ENCODE data around the gene WDR62. TPM values are rescaled to one million over a fixed set of nuclear protein-coding genes. Genes with fewer than 3 reads are reported as not detected.

The WDR62 gene
- polyA plus RNA-seq (2013, experiment 1 of 2; ENCODE audit: insufficient read length) = 4.9 TPM
- 4.6 TPM for polyA plus RNA-seq (2013, experiment 2 of 2; ENCODE audit: insufficient read length)

DNA sequence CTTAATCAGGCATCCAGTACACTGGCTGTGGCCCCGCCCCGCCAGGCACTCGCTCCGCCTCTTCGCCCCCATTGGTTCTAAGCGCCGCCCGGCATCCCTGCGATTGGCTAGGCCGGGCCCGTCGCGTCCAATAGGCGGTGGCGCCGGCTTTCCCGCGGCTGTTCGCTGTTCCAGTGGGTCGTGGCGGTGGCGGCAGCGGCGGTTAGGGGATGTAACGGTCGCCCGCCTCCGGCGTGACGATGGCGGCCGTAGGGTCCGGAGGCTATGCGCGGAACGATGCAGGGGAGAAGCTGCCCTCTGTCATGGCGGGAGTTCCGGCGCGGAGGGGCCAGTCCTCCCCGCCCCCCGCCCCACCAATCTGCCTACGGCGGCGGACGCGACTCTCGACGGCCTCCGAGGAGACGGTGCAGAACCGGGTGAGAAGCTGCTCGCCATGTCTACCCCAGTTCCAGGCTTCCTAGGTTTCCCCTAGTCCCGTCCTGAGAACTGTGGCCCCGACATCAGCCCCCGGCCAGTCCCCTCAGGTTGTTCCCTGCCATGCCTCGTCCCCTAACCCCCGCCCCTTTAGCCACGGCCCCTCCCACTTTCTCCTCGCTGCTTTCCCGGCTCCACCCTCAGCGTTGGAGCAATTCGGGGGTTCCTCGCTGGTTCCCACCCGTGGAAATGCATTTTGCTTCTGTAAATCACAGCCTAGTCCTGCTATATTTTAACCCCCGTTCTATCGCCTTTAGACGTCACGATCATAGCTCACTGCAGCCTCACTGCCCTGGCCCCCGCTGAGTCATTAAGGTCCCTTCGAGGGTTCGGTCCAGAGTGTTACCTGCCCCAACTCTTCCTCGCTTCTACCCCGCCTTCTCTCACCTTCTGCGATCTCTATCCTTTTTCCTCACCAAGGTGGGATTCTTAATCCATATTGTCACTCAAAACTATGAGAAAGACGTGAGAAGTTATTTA lies at the start of gene WDR62:
WDR62 (plus strand) TSS at position 165 of the 954 bp plus-strand sequence; CDS start at position 240, 75 bp downstream.
- peak; percentile 92 for DNase-seq

DNA sequence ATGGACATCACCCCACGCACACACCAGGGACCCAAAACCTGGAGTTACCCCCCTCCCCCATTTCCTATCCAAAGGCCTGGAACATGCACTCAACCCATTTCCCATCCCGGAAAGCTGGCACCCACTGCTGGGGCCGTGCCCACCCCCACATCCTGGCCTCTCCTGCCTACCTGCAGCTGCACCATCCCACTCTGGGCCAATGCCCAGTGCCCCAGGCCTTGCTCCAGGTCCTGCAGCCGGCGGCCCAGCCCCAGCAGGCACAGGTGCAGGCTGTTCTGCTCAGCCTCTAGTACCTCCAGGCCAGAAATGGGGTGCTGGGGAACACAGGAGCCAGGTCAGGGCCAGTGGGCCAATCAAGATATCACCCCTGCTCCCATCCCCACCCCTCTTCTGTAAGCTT lies 47.7 kb upstream of the WDR62 start:
- no peak for DNase-seq

DNA sequence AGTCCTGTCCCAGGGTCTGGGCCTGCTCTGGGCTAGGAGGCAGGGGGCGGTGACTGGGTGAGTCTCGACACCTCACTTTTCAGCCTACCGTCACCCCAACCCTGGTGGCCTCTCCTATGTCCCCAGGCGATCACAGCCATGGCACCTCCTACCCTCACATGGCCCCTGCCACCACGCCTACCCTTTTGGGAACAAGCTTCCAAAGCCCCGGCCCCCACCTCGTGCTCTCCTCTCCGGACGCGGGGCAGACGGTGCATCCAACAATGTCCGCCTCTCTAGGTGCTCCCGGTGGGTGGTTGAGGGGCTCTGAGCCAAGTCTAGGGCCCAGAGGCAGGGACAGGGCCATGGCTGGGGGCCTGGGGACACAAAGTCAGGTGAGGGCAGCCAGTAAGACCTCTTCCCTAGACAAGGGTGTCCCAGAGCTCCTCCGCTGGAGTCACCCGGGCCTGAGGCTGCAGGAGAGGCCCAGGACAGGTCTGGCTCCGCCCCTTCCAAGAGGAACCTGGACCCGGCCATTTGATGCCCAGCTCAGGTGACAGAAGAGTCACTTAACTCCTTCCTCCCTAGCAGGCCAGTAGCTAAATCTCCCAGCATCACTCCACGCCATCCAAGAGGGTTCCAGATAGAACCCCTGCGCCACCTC lies 46.2 kb upstream of the WDR62 start, which contains the start of gene SYNE4:
SYNE4 (minus strand) TSS at position 478 of the 643 bp plus-strand sequence; CDS start at position 346, 132 bp downstream.
- no peak for DNase-seq

DNA sequence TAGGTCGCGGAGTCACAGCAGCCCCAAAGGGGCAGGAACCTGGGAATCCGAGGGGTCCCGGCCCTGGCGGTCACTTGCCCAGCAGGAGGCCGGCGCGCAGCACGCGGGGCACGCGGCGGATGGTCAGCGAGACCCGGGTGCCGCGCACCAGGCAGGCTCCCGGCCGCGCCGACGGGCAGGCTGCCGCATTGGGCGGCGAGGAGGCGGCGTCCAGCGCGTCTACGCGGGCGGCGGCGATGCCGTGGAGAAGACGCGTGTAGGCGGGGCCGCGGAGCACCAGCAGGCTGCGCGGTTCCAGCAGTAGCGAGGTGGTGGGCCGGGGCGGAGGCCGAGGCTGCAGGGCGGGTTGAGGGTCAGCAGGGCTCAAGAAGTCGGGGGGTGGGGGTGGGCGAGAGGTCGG lies 45.5 kb upstream of the WDR62 start:
- DNase-seq = peak; percentile 39

DNA sequence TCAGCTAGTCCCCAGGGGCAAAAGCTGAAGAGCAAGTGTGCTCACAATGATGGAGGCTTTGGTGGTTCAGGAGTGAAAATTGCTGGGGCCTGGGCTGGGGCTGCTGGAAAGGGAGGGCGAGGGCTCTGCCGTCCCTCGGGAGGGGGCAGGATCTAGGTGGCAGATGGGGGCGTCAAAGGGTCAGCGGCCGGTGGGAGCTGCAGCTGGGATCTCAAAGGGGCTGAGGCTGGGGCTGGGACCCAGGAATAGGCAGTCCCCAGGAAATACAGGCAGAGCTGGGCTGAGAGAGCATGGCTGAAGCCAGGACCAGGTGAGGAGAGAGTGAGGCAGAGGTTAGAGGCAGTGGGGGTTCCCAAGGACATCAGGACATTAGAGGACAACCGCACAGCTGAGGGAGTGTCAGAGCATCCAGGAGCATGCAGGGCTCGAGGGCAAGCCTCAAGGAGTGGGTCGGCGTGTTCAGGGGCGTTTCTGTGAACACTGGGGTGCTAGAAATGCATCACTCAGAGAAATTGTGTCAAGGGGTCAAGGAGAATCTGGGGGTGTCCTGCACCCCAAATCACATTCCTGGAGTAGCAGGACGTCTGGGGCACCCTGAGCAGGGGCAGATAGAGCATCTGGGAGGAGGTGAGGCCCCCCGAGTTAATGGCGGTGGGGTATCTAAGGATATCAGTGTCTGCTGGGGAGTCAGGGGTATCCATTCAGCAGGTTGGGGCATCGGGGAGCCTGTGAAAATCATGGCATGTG lies 44.9 kb upstream of the WDR62 start:
- no peak for DNase-seq

DNA sequence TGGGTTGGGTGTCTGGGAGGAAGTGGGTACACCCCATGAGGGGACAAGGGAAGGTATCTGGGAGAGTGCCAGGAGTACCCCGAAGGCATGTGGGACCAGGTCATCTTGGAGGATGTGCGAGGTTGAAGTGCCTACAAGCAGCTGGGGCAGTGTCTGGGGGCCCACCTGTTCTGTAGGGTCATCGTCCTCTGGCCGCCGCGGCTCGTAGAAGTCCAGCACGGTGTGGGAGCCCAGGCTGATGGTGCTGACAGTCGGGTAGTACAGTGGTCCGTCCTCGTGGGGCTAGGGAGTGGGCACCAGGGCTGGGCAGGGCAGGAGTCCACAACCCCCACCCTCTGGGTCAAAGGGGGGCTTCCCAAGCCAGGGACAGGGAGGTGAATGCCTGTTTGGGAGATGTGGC lies 44.3 kb upstream of the WDR62 start:
- DNase-seq = no peak

DNA sequence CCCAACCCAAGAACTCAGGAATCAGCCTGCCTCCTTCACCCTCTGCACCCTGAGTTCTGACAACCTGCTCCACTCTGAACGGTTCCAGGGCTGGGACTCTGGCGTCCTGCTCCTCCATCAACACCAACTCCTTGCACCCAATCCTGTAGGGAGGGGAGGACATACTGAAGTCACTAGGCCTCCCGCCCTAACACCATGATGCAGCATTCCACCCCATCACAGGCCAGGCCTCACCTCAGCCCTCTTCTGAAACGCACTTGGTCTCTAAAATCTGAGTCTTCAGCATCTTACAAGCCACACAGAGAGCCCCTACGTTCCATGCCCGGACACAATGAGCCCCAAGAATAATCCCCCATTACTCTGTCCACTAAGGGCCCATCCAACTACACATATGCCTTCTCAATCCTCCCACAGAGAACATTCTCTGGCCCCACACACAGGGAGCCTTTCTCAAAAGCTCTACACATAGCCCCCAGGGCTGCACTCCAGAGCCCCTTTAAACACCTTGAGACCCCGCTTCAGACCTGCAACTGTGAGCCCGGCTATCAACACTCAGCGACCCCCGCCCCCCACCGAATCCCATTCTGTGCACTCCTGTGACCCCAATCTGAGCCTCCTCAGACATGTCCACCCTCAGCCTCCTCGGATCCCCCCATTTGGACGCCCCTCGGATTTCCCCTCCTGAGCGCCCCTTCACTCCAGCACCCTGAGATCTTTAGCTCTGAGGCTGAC lies 41.3 kb upstream of the WDR62 start:
- DNase-seq = no peak

DNA sequence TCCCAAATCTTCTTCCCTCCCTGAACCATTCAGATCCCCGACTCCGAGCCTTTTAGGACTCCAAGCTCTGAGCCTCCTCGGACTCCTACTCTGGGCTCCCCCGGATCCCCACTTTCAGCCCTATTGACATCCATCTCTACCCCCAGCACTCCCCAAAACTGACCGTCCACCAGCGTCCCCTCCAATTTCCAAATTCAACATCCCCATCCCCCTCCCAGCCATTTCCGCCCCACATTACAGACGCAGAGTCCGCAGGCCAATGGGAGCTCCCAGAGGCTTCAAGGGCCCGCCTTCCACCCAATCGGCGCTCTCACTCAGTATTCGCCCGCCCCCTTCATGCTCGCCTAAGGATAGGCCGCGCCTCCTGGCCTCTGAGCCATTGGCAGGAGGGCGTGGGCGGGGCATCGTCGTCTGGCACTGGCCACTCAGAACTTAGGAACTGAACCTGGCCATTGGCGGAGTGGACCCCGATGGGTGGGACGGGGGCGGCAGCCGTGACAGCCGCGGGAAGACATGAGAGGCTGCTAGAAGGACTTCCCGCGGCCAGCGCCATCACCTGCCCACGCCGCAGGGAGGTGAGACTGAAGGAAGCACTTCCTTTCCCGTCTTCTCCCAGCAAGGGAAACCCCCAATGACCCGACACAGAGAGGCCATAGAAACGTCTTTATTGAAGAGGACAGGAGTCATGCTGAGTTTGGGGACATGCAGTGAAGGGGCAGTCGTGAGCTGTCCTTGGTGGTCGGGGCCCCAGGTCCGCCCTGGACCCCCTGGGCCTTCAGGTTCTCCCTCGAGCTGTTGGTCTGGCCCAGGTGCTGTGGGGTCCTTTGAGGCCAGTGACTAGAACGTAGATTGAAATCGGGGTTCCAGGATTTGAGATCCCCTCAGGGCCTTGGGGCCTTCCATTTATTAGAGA lies 40.4 kb upstream of the WDR62 start, which contains the start of gene ALKBH6:
ALKBH6 (minus strand) TSS at position 202 of the 913 bp plus-strand sequence. CDS start 816 bp downstream, outside the sequence.
- DNase-seq = peak; percentile 98

DNA sequence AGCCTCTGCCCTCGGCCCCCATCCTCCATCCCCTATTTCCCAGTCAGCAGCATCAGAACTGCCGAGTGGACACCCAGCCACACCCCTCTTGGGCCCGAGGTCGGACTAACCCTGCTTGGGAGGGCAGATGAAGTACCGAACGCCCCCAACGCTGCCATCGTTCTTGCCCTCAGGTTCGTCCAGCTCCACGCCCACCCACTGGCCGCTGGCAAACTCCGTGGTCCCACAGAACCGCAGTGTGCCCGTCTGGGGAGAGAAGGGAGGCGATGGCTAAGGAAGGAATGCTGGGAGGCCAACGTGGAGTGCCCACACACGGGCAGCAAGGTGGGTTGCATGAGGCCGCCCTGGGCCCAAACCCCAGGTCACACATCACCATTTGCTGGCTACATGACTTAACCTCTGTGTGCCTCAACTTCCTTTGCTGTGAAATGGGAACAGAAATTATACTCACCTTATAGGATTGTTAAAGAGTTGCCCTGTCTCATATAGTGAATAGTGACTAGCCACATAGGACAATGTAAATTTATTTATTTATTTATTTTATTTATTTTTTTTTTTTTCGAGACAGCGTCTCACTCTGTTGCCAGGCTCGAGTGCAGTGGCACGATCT lies 35.5 kb upstream of the WDR62 start:
- DNase-seq = no peak

DNA sequence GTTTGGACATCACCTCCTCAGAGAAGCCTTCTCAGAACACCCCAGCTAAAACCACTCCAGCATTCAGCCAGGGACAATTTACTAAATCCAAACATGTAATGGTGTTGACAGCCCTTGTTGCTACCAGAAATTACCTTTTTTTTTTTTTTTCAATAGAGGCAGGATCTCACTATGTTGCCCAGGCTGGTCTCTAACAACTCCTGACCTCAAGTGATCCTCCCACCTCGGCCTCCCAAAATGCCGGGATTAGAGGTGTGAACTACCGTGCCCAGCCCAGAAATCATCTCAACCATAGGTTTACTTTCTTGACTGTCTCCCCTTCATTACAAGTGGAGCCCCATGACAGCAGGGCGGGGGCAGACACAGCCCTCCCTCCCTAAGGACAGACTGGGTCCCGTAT lies 31.3 kb upstream of the WDR62 start:
- DNase-seq = no peak

DNA sequence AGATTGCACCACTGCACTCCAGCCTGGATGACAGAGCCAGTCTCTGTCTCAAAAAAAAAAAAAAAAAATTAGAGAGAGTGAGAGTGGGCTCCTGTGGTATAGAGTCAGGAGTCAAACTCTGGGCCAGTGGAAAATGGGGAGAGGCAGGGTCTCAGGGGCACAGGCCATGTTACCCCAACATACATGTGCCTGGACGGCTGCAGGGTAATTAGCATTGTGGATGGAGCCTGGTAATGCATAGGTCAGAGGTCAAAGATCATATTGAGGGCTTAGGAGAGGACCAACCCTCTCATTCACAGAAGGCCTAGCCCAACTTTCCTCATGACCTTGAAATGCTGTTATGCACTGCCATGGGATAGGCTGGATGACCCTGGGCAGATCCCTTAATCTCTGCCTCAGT lies 29.2 kb upstream of the WDR62 start:
- DNase-seq = no peak

DNA sequence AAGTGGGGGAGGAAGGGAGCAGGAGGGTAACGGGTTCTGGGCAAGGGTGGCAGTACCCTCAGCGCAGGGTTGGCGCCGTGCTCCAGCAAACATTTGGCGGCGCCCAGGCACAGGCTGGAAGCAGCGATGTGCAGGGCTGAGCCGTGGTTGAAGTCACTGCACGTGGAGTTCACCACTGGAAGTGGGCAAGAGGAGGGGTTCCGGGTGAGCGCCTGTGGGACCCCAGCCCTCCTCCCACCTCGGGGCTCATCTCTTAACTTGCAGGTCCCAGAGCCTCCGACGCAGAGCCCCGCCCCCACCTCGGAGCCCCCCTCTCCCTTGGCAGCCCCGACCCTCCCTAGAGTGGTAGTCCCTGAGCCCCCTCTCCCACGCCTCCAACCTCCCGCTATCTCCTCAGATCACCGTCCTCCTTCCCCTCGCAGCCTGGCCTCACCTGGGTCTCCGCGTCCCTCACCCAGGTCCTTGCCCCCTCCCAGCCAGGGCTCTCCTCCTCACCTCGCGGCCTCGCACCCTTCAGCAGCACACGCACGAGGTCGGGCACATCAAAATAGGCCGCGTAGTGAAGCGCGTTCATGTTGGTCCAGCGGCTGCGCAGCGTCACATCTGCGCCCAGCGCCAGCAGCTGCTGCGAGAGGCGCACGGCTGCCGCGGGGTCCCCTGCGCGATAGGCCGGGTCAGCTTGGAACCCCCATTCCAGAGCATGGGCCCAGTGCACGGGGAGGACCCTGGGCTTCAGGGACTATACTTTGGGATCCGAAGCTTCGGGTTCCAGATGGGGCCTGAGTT lies 28.4 kb upstream of the WDR62 start:
- no peak for DNase-seq

DNA sequence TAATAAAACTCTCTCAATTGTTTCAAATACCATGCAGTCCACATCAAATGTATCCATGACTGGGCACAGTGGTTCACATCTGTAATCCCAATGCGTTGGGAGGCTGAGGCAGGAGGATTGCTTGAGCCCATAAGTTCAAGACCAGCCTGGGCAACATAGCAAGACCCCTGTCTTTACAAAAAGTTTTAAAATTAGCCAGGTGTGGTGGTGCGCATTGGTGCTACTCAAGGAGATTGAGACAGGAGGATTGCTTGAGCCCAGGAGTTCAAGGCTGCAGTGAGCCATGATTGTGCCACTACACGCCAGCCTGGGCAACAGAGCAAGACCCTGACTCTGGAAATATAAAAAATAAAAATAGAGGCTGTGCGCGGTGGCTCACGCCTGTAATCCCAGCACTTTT lies 27.0 kb upstream of the WDR62 start:
- no peak for DNase-seq

DNA sequence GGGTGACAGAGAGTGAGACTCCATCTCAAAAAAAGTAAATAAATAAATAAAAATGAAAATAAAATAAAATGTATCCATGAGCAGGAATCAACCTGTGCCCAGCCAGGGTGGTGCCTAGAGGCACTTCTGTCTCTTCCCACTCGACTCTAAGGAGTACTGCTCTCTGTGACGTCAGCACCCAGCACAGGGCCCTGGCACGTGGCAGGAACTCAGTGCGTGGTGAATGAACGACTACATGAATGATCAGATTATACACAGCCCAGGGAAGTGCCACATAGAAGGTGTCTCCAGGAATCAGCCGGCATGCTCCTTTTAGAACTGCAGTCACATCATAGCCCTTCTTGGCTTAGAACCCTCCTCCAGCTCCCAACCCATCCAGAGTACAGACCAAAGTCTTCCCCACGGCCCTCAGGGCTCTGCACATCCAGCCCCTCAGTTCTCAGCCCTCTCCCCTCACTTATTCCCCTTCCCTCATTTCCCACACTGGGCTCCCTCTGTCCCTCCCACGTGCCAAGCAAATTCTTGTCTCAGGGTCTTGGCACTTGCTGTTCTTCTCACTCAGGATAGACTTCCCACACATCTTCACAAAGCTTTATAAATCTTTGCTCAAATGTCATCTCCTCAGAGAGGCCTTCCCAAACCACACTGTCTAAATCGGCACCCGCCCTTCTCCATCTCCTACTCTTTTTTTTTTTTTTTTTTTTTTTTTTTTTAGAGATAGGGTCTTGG lies 26.2 kb upstream of the WDR62 start:
- no peak for DNase-seq

DNA sequence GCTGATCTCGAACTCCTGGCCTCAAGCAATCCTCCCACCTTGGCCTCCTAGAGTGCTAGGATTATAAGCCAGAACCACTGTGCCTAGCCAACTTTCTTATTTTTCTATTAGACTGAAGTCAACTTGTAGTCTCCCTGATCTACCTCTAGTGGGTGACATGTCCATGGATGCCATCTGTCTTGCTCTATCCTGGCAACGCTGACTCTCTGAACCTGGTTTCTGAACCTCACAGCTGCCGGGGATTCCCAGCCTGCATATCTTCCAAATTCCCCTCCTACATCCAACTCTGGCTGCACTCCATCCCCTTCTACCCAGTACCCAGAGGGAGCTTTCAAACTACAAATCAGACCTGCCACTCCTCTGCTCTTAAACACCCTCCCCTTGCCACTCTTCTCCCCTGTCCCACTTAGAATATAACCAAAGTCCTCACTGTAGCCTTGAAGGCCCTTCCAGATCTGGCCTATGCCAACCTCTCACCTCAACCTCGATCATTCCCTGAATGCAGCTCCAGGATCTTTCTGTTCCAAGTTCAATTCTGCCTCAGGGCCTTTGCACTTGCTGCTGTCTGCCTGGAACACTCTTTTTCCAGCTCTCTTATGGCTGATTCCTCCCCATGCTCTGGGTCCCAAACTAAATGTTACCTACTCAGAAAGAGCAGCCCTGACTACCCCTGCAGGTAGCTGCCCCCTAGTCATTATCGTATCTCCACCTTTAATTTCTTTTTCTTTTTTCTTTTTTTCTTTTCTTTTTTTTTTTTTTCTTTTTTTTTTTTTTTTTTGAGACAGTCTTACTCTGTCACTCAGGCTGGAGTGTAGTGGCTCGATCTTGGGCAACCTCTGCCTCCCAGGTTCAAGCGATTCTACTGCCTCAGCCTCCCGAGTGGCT lies 24.2 kb upstream of the WDR62 start:
- DNase-seq = peak; percentile 36

DNA sequence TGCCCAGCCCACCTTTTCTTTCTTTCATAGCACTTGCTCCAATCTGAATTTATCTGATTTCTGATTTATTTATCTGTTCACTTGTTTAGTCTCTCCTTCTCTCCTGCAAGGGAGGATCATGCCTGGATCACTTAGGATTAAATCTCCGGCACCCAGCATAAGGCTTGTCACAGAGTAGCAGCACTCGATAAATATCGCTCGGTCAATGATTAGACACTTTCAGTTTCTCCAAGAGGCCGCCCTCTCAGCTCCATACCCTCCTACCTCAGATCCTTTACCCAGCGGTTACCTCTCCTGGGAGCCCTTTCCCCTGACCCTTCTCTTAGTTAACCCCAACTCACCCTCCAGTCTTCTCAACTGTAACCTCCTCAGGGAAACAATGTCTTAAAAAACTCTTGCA lies 23.4 kb upstream of the WDR62 start:
- no peak for DNase-seq

DNA sequence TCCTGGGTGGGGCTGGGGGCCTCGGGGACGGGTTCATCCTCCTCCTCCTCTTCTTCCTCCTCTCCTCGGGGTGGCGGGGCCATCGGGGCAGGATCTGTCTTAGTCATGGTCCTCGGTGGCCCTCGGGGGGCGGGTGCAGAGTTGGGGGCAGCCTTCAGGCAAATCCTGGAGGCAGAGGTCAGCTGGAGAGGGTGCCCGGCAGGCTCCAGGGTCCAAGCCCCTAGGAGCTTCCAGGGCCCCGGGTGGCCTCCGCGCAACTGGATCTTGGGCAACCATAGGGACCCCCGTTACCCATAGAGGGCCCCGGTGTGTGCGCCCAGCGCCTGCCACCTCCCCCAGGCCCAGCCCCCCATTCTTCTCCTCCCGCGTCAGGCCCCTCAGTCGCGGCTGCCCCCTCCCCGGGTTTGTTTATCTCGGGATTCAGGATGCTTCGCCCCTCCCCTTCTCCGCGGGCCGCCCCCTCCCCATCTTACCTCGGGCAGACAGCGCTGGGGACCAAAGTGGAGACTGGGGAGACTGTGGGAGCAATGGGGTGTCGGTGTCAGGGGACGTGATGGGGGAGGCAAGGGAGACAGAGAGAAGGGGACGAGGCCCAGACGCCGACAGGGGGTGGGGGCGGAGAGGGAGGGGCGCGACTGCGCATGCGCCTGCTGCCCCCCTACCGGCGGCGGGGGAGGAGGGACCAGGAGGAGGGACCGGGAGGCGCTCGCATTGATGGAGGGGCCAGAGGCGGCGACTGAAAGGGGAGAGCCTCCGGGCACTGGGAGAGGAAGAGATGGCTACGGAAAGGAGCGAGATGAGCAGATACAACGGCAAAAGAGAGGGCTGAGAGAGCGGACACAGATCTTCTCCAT lies 22.2 kb upstream of the WDR62 start, which contains the start of gene CLIP3:
CLIP3 (minus strand) TSS at position 623 of the 854 bp plus-strand sequence; CDS start at position 107, 516 bp downstream.
- DNase-seq = peak; percentile 82

Measured in fibroblast of skin of scalp (primary cell).